ENCODE results near the gene SPATA4. TPM values are rescaled to one million over a fixed set of nuclear protein-coding genes. Genes with fewer than 3 reads are reported as not detected.

The SPATA4 gene
- polyA plus RNA-seq (2013, experiment 1 of 2): 0.04 TPM
- 0.08 TPM for polyA plus RNA-seq (2013, experiment 2 of 2)

- no peak within 1 kb of the TSS for H2AK5ac ChIP-seq (ENCODE audit: low read length, severe bottlenecking)
- no peaks in the 10 kb centered on the region for H3K9me3 ChIP-seq (ENCODE audit: control insufficient read depth, low read length)
- WGBS: 2% methylated on average over 43 of the region's 45 CpGs
Observed at GRCh38 chr4:176195184-176195978, at the start of gene SPATA4. Gene SPATA4, minus strand, starts transcription at chr4:176195585. Its CDS starts 23 bp downstream, at chr4:176195562.

GRCh38 chr4:176242764-176243347 lies 47.5 kb upstream of the SPATA4 start:
- no CpG with 5 or more reads among the region's 1 CpG for WGBS
- no peak overlapping the region for H2AK5ac ChIP-seq (ENCODE audit: low read length, severe bottlenecking)

More at GRCh38 chr4:176195184-176195978, at the start of gene SPATA4:
- peak within 1 kb of the TSS; percentile 94 for H3K4me2 ChIP-seq (ENCODE audit: low read length, poor library complexity, severe bottlenecking)
- no peak within 1 kb of the TSS for H3K23ac ChIP-seq (ENCODE audit: low read length in 2 of 2)
- H2BK12ac ChIP-seq (ENCODE audit: low read length in 2 of 2): no peak within 1 kb of the TSS
- no peaks in the 10 kb centered on the region for H3K27me3 ChIP-seq (ENCODE audit: control insufficient read depth in 1 of 2, insufficient read depth in 1 of 2, low read length in 2 of 2)
- no peaks in the 10 kb centered on the region for H3K36me3 ChIP-seq (ENCODE audit: control insufficient read depth in 1 of 2, insufficient read depth in 2 of 2, low read depth in 1 of 2, low read length in 2 of 2)
- H3K14ac ChIP-seq (ENCODE audit: low read length in 2 of 2): peak within 1 kb of the TSS in 1 of 2 experiments; percentile 55
- H3K4me1 ChIP-seq (ENCODE audit: control insufficient read depth, insufficient read depth, low read depth, low read length): peaks cover 3% of the 10 kb centered on the region
- H2BK5ac ChIP-seq (ENCODE audit: low read depth, low read length, poor library complexity, severe bottlenecking): no peak within 1 kb of the TSS
- H4K8ac ChIP-seq (ENCODE audit: low read length): peak within 1 kb of the TSS; percentile 87
- H2AFZ ChIP-seq (ENCODE audit: low read depth, low read length): peak within 1 kb of the TSS; percentile 97
- H3K27ac ChIP-seq (ENCODE audit: low read length, poor library complexity, severe bottlenecking): peak within 1 kb of the TSS; percentile 33
- H3K18ac ChIP-seq (ENCODE audit: low read depth in 1 of 2, low read length in 2 of 2): peak within 1 kb of the TSS in 1 of 2 experiments; percentile 61
- no peaks in the 10 kb centered on the region for H3K79me1 ChIP-seq (replicated peaks; ENCODE audit: low read length, poor library complexity, severe bottlenecking)
- H4K91ac ChIP-seq (ENCODE audit: low read length): peak within 1 kb of the TSS; percentile 46
- H2BK15ac ChIP-seq (ENCODE audit: low read depth, poor library complexity, severe bottlenecking): peak within 1 kb of the TSS; percentile 57
- peak within 1 kb of the TSS; percentile 95 for H3K9ac ChIP-seq (ENCODE audit: low read length)
- no peak within 1 kb of the TSS for H2BK120ac ChIP-seq (ENCODE audit: low read depth, low read length)
- peak within 1 kb of the TSS in 1 of 2 experiments; percentile 47 for H3K4ac ChIP-seq (ENCODE audit: low read depth in 1 of 2, low read length in 2 of 2)
- peak within 1 kb of the TSS; percentile 82 to 94 for H3K4me3 ChIP-seq (ENCODE audit: insufficient read depth in 1 of 2, low read depth in 1 of 2, low read length in 2 of 2)
- DNase-seq: peak; percentile 92

GRCh38 chr4:176241703-176242102 lies 46.3 kb upstream of the SPATA4 start:
- H2BK5ac ChIP-seq (ENCODE audit: low read depth, low read length, poor library complexity, severe bottlenecking): no peak overlapping the region
- no peaks in the 10 kb centered on the region for H3K27me3 ChIP-seq (ENCODE audit: control insufficient read depth in 1 of 2, insufficient read depth in 1 of 2, low read length in 2 of 2)
- no peak overlapping the region for H3K4me3 ChIP-seq (ENCODE audit: insufficient read depth in 1 of 2, low read depth in 1 of 2, low read length in 2 of 2)
- no peaks in the 10 kb centered on the region for H3K79me1 ChIP-seq (replicated peaks; ENCODE audit: low read length, poor library complexity, severe bottlenecking)
- no peak overlapping the region for H3K4ac ChIP-seq (ENCODE audit: low read depth in 1 of 2, low read length in 2 of 2)
- no peaks in the 10 kb centered on the region for H3K36me3 ChIP-seq (ENCODE audit: control insufficient read depth in 1 of 2, insufficient read depth in 2 of 2, low read depth in 1 of 2, low read length in 2 of 2)
- H2BK120ac ChIP-seq (ENCODE audit: low read depth, low read length): no peak overlapping the region
- no peak overlapping the region for H2AFZ ChIP-seq (ENCODE audit: low read depth, low read length)
- H3K27ac ChIP-seq (ENCODE audit: low read length, poor library complexity, severe bottlenecking): no peak overlapping the region
- H3K14ac ChIP-seq (ENCODE audit: low read length in 2 of 2): no peak overlapping the region
- no peak overlapping the region for H3K4me2 ChIP-seq (ENCODE audit: low read length, poor library complexity, severe bottlenecking)
- no peak overlapping the region for H2AK5ac ChIP-seq (ENCODE audit: low read length, severe bottlenecking)
- WGBS: 95% methylated on average over 8 of the region's 8 CpGs
- no peak for DNase-seq
- no peak overlapping the region for H2BK15ac ChIP-seq (ENCODE audit: low read depth, poor library complexity, severe bottlenecking)
- H3K18ac ChIP-seq (ENCODE audit: low read depth in 1 of 2, low read length in 2 of 2): no peak overlapping the region
- no peak overlapping the region for H3K9ac ChIP-seq (ENCODE audit: low read length)
- H3K23ac ChIP-seq (ENCODE audit: low read length in 2 of 2): no peak overlapping the region
- no peaks in the 10 kb centered on the region for H3K9me3 ChIP-seq (ENCODE audit: control insufficient read depth, low read length)
- H4K8ac ChIP-seq (ENCODE audit: low read length): no peak overlapping the region
- H2BK12ac ChIP-seq (ENCODE audit: low read length in 2 of 2): no peak overlapping the region
- no peak overlapping the region for H4K91ac ChIP-seq (ENCODE audit: low read length)
- H3K4me1 ChIP-seq (ENCODE audit: control insufficient read depth, insufficient read depth, low read depth, low read length): no peaks in the 10 kb centered on the region

More at GRCh38 chr4:176242764-176243347, 47.5 kb upstream of the SPATA4 start:
- Histone ChIP-seq H2BK120ac (ENCODE audit: low read depth, low read length) (no peak overlapping the region), H2AFZ (ENCODE audit: low read depth, low read length) (no peak overlapping the region), H4K8ac (ENCODE audit: low read length) (no peak overlapping the region), H3K79me1 (replicated peaks; ENCODE audit: low read length, poor library complexity, severe bottlenecking) (no peaks in the 10 kb centered on the region), H3K4me1 (ENCODE audit: control insufficient read depth, insufficient read depth, low read depth, low read length) (no peaks in the 10 kb centered on the region), H3K36me3 (ENCODE audit: control insufficient read depth in 1 of 2, insufficient read depth in 2 of 2, low read depth in 1 of 2, low read length in 2 of 2) (no peaks in the 10 kb centered on the region), H3K4me2 (ENCODE audit: low read length, poor library complexity, severe bottlenecking) (no peak overlapping the region), H3K14ac (ENCODE audit: low read length in 2 of 2) (no peak overlapping the region), H3K18ac (ENCODE audit: low read depth in 1 of 2, low read length in 2 of 2) (no peak overlapping the region), H3K27me3 (ENCODE audit: control insufficient read depth in 1 of 2, insufficient read depth in 1 of 2, low read length in 2 of 2) (no peaks in the 10 kb centered on the region), H3K9me3 (ENCODE audit: control insufficient read depth, low read length) (no peaks in the 10 kb centered on the region), H2BK12ac (ENCODE audit: low read length in 2 of 2) (no peak overlapping the region), H2BK15ac (ENCODE audit: low read depth, poor library complexity, severe bottlenecking) (no peak overlapping the region), H3K27ac (ENCODE audit: low read length, poor library complexity, severe bottlenecking) (no peak overlapping the region), H2BK5ac (ENCODE audit: low read depth, low read length, poor library complexity, severe bottlenecking) (no peak overlapping the region), H3K9ac (ENCODE audit: low read length) (no peak overlapping the region), H4K91ac (ENCODE audit: low read length) (no peak overlapping the region), H3K4me3 (ENCODE audit: insufficient read depth in 1 of 2, low read depth in 1 of 2, low read length in 2 of 2) (no peak overlapping the region), H3K23ac (ENCODE audit: low read length in 2 of 2) (no peak overlapping the region), H3K4ac (ENCODE audit: low read depth in 1 of 2, low read length in 2 of 2) (no peak overlapping the region)
- no peak for DNase-seq

GRCh38 chr4:176238826-176239225 lies 43.4 kb upstream of the SPATA4 start:
- Histone ChIP-seq H3K4ac (ENCODE audit: low read depth in 1 of 2, low read length in 2 of 2) (no peak overlapping the region), H3K4me3 (ENCODE audit: insufficient read depth in 1 of 2, low read depth in 1 of 2, low read length in 2 of 2) (peak overlapping the region in 1 of 2 experiments; percentile 55), H3K4me2 (ENCODE audit: low read length, poor library complexity, severe bottlenecking) (no peak overlapping the region), H3K36me3 (ENCODE audit: control insufficient read depth in 1 of 2, insufficient read depth in 2 of 2, low read depth in 1 of 2, low read length in 2 of 2) (no peaks in the 10 kb centered on the region), H2BK5ac (ENCODE audit: low read depth, low read length, poor library complexity, severe bottlenecking) (no peak overlapping the region), H3K18ac (ENCODE audit: low read depth in 1 of 2, low read length in 2 of 2) (no peak overlapping the region), H2AFZ (ENCODE audit: low read depth, low read length) (no peak overlapping the region), H2BK120ac (ENCODE audit: low read depth, low read length) (no peak overlapping the region), H3K9me3 (ENCODE audit: control insufficient read depth, low read length) (no peaks in the 10 kb centered on the region), H3K27me3 (ENCODE audit: control insufficient read depth in 1 of 2, insufficient read depth in 1 of 2, low read length in 2 of 2) (no peaks in the 10 kb centered on the region), H2BK12ac (ENCODE audit: low read length in 2 of 2) (no peak overlapping the region), H2AK5ac (ENCODE audit: low read length, severe bottlenecking) (no peak overlapping the region), H4K91ac (ENCODE audit: low read length) (no peak overlapping the region), H2BK15ac (ENCODE audit: low read depth, poor library complexity, severe bottlenecking) (no peak overlapping the region), H3K79me1 (replicated peaks; ENCODE audit: low read length, poor library complexity, severe bottlenecking) (no peaks in the 10 kb centered on the region), H3K9ac (ENCODE audit: low read length) (peak overlapping the region; percentile 67), H4K8ac (ENCODE audit: low read length) (no peak overlapping the region), H3K14ac (ENCODE audit: low read length in 2 of 2) (no peak overlapping the region), H3K4me1 (ENCODE audit: control insufficient read depth, insufficient read depth, low read depth, low read length) (no peaks in the 10 kb centered on the region), H3K27ac (ENCODE audit: low read length, poor library complexity, severe bottlenecking) (no peak overlapping the region), H3K23ac (ENCODE audit: low read length in 2 of 2) (no peak overlapping the region)
- WGBS: no CpG with 5 or more reads among the region's 4 CpGs
- DNase-seq: no peak
